Activated T-cell treated with anti-CD3 and anti-CD28 coated beads, Interleukin-2, amount 50 U/mL, for 48 hours (primary cell): ENCODE data around the gene EEPD1.

ENCODE experiments used
- DNase-seq, 2 experiments: peaks; one replicate each; pipeline ENCODE4 v3.0.0-alpha.2; 2020

EEPD1 gene

DNA sequence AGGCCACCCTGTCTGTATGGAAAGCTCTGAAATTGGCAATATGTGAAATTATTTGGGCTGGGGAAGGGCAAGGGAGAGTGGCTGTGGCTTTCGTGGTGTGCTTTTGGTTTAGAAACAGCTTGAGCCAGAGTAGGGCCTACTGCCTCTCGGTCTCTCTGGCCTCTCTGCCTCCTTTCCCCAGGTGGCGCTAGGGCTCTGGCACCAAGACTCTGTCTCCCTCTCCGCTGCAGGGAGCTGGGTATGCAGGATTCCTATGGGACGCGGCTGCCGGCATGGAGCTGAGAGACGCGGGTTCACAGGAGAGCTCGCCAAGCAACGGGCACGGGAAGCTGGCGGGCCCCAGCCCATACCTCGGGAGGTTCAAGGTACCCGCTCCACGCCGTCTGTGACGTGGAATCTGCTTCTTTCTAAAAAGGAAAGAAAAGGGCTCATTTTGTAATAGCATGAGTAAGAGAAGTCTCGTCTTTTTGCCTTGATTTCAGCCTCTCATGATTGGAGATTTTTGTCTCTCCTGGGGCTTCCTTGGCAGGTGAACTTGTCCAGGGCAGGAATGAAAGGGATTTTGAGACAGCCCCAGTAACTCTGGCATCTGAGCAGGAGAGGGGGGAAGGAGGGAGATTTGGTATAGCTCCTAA lies 131.5 kb downstream of the EEPD1 start:
- no peak for DNase-seq

DNA sequence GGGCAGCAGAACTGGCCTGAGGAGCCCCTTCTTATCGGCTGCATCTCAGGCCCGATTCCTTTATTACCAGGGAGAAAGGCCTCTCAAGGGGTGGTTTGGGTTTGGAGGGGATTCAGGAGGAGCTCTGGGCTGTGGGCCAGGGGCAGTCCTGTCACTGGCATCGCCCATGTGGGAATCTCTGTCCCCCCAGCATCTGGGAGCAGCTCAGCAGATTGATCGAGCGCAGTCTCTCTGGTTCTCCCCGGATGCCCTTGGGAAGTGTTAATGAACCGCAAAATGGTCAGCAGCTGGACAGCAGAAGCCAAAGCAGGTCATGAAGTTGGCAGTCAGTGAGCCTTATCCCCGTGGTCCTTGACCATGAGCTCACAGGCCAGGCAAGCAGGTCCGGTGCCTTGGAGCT lies 132.2 kb downstream of the EEPD1 start:
- no peak for DNase-seq

DNA sequence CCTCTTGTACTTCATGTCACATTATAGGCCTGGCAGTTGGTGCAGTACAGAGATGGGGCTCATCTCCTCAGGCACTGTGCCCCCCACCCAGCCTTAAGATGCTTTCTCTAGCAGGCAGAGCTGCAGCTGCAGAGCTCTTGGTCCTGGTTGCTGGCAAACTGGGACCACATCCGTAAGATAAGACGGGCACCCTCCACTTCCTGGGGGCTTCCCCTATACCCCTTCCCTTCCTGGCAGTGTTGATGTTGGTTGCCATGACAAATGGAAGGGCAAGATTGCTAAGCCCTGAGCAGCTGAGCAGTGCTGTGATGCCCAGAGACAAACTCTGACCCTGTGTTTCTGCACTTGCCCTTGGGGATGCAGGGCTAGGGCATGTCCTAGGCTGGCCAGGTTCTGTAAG lies 133.2 kb downstream of the EEPD1 start:
- peak; percentile 49 to 64 for DNase-seq

DNA sequence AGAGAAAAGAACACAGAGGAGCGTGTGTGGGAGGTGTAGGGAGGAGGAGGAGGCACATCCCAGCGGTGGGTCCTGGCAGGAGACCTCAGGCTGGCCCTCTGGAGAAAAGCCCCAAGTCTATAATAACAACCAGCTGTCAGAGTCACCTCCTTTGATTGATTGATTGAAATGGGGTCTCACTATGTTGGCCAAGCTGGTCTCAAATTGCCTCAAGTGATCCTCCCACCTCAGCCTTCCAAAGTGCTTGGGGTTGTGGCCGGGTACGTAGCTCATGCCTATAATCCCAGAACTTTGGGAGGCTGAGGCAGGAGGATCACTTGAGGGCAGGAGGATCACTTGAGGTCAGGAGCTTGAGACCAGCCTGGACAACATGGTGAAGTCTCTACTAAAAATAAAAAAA lies 133.6 kb downstream of the EEPD1 start:
- no peak for DNase-seq

DNA sequence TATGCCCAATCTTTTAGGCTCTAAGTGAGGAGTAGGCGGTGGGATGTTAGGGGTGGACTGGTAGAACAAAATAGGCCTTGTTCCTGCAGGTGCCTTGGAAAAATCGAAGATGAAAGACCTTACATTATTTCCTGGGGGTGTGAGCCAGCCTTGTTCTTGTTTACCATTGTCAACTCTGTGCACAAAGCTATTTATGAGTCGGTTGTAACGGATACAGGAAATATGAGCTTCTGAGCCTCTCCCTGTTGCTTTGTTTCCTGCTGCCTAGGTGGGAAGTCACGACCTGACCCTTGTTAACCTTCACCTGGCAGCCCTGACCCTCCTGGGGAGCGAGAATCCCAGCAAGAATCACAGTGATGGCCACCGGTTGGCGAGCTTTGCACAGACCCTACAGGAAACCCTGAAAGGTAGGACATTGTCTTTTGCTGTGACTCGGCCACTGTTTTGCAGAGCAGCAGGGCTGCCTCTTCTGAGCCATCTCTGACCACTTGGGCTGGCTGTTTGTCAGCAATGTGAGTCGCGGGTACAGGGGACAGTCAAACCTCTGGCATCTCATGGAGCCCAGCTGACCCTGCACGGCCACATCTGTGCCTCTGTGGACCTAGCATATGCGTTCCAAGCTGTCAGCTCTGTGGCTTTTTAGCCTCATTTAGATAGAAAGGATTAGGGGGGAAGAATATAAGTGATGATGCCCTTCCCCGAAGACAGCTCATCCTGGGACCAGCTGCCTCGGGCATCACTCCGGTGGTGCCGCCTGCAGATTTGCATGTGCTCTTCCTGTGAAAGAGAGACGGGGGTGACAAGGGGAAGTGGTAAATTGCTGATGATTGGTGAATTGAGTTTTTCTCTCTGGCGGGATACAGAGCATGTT lies 134.6 kb downstream of the EEPD1 start:
- DNase-seq = peak; percentile 59 to 65

DNA sequence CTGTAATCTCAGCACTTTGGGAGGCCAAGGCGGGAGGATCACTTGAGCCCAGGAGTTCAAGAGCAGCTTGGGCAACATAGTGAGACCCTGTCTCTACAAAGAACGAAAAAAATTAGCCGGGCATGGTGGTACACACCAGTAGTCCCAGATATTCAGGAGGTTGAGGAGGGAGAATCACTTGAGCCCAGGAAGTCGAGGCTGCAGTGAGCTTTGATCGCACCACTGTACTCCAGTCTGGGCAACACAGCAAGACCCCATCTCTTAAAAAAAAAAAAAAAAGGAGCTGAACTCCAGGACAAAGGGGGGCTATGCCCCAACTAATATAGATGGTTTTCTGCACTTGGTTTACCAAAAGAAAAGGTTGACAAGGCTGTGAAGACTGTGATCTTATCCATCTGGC lies 135.4 kb downstream of the EEPD1 start:
- DNase-seq = no peak

DNA sequence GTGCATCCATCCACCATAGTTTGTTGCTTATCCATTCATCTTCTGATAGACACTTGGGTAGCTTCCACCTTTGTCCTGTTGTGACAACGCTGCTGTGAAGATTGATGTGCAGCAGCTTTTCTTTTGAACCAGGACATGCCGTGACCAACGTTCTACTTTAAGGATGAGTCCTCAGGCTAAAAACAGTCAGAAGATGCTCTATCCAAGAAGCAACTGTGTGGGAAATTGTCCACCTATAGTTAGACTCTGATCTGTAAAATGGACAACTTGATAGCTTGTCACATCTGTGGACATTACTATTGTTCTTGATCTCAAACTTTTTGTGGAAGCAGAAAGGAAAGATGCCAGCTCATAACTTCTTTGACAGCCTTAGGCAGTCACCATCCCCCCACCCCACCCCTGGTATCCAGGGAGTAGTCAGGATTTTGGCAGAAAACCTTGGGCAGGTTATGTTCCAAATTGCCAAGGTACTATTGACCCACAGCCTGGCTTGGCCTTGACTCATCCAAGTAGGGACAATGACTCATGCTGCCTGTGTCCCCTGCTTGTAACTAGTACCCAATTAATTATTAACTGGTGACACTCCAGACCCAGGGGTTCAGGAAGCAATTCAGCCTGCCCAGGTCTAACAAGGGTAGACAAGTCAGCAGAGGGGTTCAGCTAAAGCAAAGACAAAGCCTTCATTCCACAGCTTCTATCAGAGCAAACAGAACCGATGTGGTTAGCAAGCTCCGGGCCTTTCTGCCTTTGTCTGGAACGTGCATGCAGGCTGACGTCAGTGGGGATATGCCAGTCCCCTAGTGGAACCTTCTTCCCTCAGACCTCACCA lies 137.0 kb downstream of the EEPD1 start:
- DNase-seq = no peak

DNA sequence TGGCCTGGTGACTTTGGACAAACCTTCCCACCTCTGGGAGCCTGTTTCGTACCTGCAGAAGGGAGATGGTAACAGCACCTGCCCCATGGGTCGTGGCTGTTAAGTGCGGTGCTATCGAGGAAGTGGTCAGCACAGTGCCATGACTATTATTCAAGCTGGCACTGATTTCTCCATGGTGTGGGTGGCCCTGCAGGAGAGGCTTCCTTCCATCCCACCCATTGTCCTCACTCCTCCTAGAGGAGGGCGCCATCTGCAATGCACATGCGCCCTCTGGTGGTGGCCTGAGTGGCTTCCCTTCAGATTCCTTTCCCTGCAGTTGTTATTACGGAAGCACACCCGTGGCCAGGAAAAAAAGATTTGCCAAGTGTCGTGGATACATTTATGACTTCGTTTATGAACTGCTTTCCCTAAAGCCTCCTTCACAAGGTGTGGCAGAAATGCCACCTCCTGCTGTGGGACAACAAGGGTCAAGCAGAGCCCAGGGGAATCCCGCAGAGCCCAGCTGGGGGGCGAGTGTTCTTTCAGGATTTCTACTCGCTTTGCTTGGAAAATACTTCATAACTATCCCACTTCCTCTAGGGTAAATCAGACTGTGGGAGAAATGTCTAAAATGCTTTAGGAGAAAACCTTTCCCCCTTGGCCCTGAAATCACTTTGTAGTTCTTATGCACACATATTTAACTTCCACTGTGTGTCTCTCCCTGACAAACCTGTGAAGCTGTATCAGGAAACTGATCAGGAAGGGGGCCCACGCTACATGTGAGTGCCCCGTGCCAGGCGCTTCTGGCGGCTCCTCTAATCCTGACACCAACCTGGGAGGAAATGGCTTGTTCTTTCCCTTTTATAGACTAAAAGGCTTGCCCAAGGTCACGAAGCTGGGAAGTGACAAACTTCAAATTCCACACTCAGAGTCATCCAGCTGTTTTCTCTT lies 138.6 kb downstream of the EEPD1 start:
- DNase-seq = peak; percentile 80 to 83

DNA sequence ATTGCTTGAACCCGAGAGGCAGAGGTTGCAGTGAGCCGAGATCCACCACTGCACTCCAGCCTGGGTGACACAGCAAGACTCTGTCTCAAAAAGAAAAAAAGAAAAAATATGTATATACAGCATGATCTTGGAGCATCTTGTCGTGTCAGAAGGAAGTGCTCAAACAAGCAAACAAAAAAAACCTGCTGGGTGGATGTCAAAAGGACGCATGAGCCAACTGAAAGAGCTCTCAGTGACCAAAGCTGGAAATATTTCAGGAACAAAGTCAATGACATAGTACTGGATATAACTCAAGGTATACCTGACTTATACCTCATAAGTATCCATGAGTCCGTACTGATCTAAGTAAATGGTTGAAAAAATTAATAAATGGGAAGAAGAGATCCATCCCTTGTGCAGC lies 142.0 kb downstream of the EEPD1 start:
- no peak for DNase-seq

DNA sequence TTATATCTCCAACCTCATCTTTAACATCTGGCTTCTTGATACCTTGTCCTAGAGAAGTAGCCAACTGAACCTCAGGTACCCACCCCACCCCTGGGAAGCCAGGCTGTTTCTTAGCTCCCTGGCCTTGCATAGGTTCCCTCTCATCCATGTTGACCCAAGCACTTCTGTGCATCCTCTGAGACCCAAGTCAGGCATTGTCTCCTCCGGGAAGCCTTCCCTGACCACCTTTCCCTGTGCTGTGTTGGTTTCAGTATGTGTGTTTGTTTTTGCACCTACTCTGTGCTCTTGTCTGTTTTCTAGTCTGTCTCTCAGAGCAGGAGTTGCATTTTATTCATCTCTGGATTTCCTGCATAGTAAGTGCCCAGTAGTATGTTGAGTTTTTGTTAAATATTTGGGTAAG lies 143.2 kb downstream of the EEPD1 start:
- no peak for DNase-seq

DNA sequence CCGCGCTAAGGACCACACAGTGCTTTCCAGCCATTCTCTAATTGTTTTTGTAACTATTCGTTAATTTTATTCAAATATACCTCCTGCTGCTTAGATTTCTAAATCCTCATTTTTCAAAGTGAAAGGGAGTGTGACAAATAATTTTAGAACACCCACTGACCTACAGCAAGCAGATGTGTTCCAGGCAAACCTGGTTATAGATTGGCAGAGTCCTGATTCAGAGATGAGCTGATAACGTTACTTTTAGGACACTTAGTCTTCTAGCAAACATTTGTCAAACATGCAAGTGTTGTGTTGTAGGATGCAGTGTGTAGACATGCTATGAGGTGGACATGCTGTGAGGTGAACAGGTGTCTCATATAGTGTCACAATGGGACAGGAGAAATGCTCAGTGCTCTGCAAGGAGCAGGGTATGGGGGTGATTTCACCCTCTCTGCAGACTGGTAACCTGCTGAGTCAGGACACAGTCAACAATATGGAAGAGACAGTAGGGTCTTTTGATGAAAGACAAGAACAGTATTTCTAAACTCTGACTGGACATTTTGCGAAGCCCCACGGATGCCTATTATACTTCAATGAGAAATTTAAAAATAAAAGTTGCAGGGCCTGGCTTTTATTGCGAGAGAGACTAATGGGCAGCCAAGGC lies 144.4 kb downstream of the EEPD1 start:
- DNase-seq = no peak

DNA sequence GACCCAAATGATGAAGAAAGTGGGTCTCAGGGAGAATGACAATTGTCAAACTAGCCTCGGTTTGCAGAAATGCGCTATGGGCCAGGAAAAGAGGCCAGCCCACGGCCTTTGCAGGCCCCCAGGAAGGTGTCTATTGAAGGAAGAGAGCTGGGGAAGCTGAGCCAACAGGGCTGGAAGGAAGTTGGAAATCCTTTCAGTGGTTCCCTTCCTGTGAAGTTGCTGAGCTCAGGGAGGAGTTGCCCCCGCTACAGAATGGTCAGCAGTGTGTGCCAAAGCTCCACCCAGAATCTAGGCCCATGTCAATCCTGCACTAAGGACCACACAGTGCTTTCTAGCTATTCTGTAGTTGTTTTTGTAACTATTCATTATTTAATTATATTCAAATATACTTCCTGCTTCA lies 145.1 kb downstream of the EEPD1 start:
- no peak for DNase-seq

DNA sequence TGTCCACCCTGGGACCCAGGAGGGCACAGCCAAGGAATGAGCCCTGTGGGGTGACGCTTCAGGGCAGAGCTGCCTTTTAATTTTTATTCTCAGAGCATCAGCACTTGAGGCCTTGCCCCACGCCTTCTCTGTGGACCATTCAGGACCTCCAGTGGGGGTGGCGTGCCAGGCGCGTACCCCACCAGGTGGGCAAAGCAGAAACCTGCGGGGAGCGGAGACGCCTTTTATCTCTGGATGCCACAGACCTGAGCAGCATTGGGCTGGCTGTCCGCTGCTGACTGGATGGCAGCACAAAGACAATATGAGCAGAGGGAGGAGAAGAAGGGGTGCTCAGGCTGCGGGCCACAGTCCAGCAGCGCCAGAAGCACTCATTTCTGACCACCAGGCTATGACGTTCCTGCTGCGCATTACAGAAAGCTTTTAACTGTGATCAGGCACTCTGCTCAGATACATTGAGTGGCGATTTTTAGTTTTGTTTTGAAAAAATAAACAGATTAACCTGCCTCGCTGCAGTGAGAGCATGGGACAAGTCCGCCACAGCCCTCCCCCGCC lies 146.2 kb downstream of the EEPD1 start:
- DNase-seq = no peak

DNA sequence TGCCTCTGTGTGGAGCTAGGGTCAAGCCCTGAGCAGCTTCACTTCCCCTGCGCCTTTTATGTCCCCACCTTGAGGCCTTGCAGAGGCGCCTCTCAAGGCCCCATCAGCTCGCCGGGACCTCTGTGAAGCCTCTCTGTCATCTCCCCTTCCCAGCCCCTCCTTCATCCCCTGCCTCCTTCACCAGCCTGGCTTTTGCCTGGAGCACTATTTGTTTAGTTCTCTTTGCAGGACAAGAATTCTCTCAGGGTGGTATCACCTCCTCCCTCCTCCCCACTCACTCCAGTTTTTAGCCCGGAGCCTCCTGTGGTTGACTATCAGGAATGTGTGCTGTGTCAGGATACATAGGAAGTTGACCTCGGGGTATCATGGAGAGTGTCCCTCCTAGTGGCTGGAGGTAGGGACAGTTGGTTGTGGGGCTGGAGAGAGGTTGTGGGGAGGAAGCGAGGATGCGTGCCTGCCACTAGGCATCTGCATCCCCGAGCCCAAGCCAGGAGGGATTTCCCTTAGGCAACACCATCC lies 146.8 kb downstream of the EEPD1 start:
- no peak for DNase-seq

DNA sequence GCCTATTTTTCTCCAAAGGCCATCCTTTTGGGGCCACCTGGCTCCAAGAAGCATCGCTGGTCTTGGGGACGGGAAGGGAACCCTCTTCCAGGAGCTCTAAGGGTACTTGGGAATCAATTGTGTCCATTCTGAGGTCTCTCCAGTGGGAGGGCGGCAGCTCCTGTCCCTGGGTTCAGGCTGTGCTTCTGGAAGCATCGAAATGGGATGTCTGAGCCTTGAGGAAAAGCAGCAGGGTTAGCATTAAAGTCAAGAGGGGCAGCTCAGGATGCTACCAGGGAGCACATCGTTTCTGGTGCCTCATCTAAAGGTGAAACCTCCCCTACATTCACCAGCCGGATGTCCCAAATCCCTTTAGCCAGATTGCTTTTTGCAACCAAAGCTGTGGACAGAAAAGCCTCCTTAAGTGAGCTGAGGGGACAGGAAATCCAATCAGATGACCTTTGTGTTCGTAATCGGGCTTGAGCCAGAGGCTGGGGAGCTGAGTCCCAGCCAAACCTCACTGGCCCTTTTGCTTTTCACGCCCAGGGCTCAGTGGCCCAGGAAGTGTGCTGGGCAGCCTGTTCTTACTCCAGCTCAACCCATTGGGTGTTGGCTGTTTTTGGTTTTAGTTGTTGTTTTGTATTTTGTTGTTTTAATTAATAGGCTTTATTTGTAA lies 147.8 kb downstream of the EEPD1 start:
- no peak for DNase-seq

DNA sequence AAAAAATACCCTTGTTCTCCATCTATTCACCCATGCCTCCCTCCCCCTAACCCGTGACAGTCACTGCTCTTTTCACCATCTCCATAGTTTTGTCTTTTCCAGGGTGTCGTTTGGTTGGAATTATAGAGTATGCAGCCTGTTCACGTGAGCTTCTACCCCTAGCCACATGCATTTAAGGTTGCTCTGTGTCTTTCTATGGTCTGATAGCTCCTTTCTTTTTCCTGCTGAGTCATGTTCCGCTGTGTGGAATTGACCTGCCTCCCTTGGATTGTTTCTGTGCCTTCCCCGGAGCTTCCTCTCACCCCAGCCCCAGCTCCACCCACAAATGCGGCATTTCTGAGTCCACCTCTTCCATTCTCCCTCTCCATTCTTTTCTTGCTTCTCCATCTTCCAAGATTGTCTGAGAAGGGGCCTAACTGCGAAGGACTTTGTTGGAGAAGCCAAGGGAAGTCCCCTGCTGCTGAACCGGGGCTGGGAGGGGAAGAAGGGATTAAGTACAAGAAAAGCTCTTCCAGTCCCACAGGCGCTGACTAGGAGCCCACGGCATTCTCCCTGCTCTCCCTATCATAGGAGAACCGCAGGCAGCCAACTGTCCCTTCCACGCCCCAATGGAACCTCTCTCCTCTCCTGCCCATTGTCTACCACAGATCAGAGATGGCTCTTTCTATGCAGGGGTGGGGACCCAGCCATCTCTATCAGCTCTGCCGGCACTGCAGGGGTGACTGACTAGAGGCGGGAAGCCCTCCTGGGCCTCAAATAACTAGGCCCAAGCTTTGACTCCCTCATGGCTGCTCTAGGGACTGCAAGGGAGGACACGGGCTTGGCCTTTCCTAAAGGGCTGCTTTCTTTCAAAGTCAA lies 149.1 kb downstream of the EEPD1 start:
- no peak for DNase-seq

DNA sequence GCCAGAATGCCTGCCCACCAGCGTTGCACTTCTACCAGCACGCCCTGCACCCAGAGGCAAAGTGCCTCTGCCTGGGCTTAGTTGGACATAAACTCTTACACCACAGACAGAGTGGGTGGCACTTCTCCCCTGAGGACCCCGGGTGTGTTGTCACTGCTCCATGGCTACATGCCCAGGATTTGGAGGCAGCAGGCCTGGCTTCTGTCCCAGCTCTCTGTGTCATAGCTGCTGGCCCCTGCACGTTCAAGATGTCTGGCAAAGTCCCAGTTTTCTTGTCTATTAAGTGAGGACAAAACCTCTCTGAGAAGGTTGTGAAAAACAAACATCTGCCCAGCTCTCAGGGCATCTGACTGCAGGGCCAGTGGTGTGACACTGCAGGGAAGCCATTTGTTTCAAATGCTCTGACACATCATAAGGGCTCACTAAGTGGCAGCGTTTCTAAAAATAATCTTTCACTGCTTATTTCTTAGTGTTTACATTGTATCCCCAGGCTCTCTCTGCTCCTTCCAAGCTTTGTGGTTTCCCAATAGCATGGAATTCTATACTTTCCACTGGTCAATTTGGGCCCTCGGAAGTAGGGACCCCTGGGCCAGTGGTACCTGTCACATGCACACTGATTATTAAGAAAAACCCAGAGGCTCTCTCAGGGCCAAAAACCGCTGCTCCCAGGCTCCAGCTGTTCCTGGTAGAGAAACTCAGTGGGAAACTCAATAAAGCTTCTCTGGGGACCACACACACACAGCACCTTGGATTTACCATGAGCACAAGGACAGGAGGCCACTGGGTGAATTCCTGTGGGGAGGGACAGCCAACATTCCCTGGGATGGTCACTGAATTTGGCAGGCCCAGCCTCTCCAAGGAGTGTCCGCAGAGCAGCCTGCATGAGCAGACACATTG lies 150.4 kb downstream of the EEPD1 start:
- DNase-seq = no peak

DNA sequence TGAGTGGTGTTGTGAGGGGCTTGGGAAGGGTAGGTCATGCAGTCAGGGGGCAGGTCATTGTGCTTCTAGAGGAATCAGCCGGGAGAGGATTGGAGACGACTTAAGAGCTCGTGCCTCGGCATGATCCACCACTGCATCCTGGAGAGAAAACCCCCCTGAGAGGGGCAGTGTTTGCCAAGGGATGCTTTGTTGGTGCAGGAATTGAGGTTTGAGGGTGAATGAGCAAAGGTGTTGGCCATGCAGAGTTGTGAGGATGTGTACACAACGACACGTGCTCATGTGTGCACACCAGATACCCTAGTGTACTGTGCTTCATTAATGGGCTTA lies 151.0 kb downstream of the EEPD1 start:
- no peak for DNase-seq

DNA sequence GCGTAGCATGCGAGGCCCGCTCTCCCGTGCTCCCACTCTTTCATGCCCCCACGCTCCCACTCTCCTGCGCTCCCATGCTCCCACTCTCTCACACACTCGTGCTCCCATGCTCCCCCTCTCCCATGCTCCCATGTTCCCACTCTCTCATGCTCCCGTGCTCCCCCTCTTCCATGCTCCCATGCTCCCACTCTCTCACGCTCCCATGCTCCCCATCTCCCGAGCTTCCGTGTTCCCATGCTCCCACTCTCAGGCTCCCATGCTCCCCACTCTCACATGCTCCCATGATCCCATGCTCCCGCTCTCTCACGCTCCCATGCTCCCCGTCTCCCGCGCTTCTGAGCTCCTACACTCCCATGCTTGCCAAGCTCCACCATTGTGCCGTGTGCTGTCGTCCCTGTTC lies 152.2 kb downstream of the EEPD1 start:
- DNase-seq = no peak
